ENCODE results near the gene IRGQ.
A peak's percentile ranks its signal among the peaks of the same experiment; 100 is the strongest.

Gene IRGQ

DNA sequence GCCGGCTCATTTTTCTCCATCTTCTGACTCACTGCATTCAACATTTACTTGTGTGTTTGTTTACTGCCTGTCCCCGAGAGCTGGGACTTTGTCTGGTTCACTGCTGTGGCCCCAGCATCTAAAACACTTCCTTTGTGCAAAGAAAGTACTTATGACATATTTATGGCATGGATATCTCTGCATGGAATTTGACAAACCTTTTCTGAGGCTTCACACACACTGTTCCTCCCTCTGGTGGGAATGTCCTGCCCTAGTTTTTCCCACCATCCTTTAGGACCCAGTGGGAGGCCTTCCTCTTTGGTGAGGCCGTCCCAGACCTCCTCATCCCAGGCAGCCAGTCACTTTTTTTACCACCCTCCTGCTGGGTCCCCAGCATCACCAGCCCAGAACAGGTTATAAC lies 14.6 kb upstream of the IRGQ start (continued):
- TF ChIP-seq SP3 (tag by site-specific recombination; IDR thresholded peaks at IDR 0.05) (peak; percentile 15; the same call in 1 of the 2 replicates), RBAK (tag by site-specific recombination; IDR thresholded peaks at IDR 0.05) (no peak), YY1 (tag by site-specific recombination; IDR thresholded peaks at IDR 0.05) (no peak), ZNF133 (tag by site-specific recombination; IDR thresholded peaks at IDR 0.05) (no peak), ZNF184 (tag by site-specific recombination; IDR thresholded peaks at IDR 0.05) (no peak), ZNF776 (tag by site-specific recombination; IDR thresholded peaks at IDR 0.05; ENCODE audit: borderline replicate concordance) (no peak), ZNF76 (tag by site-specific recombination; IDR thresholded peaks at IDR 0.05; ENCODE audit: borderline replicate concordance, low read depth) (peak; percentile 71), ZNF341 (tag by site-specific recombination; IDR thresholded peaks at IDR 0.05; ENCODE audit: low read depth) (peak; percentile 81), ZNF777 (tag by site-specific recombination; IDR thresholded peaks at IDR 0.05; ENCODE audit: borderline replicate concordance) (no peak), TSHZ1 (tag by site-specific recombination; IDR thresholded peaks at IDR 0.05; ENCODE audit: borderline replicate concordance) (no peak; the same call in 1 of the 2 replicates), ZNF214 (tag by site-specific recombination; IDR thresholded peaks at IDR 0.05; ENCODE audit: borderline replicate concordance) (no peak), PRDM4 (tag by site-specific recombination; IDR thresholded peaks at IDR 0.05) (no peak), ZNF24 (tag by site-specific recombination; IDR thresholded peaks at IDR 0.05) (0 out of 2 replicates have a peak, but pooled peaks have one; percentile 66), ATF2 (tag by site-specific recombination; IDR thresholded peaks at IDR 0.05; ENCODE audit: low read depth) (no peak), ZNF16 (tag by site-specific recombination; IDR thresholded peaks at IDR 0.05; ENCODE audit: low read depth) (no peak), ZBTB1 (tag by site-specific recombination; IDR thresholded peaks at IDR 0.05) (no peak), ZNF677 (tag by site-specific recombination; IDR thresholded peaks at IDR 0.05) (no peak), ZNF114 (tag by site-specific recombination; IDR thresholded peaks at IDR 0.05) (no peak), ZNF529 (tag by site-specific recombination; IDR thresholded peaks at IDR 0.05; ENCODE audit: insufficient replicate concordance) (no peak), ZNF112 (tag by site-specific recombination; IDR thresholded peaks at IDR 0.05) (no peak), GLIS2 (tag by site-specific recombination; IDR thresholded peaks at IDR 0.05) (peak; percentile 61; the same call in 1 of the 2 replicates)
- TF ChIP-seq, protein P1, sequence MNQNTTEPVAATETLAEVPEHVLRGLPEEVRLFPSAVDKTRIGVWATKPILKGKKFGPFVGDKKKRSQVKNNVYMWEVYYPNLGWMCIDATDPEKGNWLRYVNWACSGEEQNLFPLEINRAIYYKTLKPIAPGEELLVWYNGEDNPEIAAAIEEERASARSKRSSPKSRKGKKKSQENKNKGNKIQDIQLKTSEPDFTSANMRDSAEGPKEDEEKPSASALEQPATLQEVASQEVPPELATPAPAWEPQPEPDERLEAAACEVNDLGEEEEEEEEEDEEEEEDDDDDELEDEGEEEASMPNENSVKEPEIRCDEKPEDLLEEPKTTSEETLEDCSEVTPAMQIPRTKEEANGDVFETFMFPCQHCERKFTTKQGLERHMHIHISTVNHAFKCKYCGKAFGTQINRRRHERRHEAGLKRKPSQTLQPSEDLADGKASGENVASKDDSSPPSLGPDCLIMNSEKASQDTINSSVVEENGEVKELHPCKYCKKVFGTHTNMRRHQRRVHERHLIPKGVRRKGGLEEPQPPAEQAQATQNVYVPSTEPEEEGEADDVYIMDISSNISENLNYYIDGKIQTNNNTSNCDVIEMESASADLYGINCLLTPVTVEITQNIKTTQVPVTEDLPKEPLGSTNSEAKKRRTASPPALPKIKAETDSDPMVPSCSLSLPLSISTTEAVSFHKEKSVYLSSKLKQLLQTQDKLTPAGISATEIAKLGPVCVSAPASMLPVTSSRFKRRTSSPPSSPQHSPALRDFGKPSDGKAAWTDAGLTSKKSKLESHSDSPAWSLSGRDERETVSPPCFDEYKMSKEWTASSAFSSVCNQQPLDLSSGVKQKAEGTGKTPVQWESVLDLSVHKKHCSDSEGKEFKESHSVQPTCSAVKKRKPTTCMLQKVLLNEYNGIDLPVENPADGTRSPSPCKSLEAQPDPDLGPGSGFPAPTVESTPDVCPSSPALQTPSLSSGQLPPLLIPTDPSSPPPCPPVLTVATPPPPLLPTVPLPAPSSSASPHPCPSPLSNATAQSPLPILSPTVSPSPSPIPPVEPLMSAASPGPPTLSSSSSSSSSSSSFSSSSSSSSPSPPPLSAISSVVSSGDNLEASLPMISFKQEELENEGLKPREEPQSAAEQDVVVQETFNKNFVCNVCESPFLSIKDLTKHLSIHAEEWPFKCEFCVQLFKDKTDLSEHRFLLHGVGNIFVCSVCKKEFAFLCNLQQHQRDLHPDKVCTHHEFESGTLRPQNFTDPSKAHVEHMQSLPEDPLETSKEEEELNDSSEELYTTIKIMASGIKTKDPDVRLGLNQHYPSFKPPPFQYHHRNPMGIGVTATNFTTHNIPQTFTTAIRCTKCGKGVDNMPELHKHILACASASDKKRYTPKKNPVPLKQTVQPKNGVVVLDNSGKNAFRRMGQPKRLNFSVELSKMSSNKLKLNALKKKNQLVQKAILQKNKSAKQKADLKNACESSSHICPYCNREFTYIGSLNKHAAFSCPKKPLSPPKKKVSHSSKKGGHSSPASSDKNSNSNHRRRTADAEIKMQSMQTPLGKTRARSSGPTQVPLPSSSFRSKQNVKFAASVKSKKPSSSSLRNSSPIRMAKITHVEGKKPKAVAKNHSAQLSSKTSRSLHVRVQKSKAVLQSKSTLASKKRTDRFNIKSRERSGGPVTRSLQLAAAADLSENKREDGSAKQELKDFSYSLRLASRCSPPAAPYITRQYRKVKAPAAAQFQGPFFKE (tag by site-specific recombination; IDR thresholded peaks at IDR 0.05; ENCODE audit: borderline replicate concordance): no peak
- TF ChIP-seq, protein P2, sequence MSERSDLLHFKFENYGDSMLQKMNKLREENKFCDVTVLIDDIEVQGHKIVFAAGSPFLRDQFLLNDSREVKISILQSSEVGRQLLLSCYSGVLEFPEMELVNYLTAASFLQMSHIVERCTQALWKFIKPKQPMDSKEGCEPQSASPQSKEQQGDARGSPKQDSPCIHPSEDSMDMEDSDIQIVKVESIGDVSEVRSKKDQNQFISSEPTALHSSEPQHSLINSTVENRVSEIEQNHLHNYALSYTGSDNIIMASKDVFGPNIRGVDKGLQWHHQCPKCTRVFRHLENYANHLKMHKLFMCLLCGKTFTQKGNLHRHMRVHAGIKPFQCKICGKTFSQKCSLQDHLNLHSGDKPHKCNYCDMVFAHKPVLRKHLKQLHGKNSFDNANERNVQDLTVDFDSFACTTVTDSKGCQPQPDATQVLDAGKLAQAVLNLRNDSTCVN (tag by site-specific recombination; optimal IDR thresholded peaks at IDR 0.05): no peak
- TF ChIP-seq, protein P3, sequence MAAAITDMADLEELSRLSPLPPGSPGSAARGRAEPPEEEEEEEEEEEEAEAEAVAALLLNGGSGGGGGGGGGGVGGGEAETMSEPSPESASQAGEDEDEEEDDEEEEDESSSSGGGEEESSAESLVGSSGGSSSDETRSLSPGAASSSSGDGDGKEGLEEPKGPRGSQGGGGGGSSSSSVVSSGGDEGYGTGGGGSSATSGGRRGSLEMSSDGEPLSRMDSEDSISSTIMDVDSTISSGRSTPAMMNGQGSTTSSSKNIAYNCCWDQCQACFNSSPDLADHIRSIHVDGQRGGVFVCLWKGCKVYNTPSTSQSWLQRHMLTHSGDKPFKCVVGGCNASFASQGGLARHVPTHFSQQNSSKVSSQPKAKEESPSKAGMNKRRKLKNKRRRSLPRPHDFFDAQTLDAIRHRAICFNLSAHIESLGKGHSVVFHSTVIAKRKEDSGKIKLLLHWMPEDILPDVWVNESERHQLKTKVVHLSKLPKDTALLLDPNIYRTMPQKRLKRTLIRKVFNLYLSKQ (tag by site-specific recombination; IDR thresholded peaks at IDR 0.05; ENCODE audit: borderline replicate concordance): no peak
